Lung (tissue), 12 donors: Measurements from ENCODE around the gene SLC45A1. TPM values are rescaled to one million over a fixed set of nuclear protein-coding genes. Genes with fewer than 3 reads are reported as not detected.

Experiments used
- ATAC-seq: fragments of 200-7000 bp; cut with Tn5 transposase; one replicate; pipeline ENCODE4 v1.9.1; 2020; ENCODE audit warnings: moderate number of reproducible peaks; ENCODE audit not compliant: insufficient read depth, low FRiP score
- DNase-seq, 3 donors: peaks; one replicate each; pipeline ENCODE4 v3.0.0-alpha.2; 2013 to 2017
- H3K27ac ChIP-seq, 2 donors: one replicate each; pipeline ENCODE4 v1.5.1; 2013; ENCODE audit warnings: mild to moderate bottlenecking in 2 of 2, moderate library complexity in 2 of 2, control low read depth in 1 of 2, inconsistent platforms in 1 of 2, low read depth in 1 of 2, low read length in 1 of 2
- H3K27me3 ChIP-seq, 3 donors: one replicate each; pipeline ENCODE4 v1.5.1; 2013; ENCODE audit warnings: low read length in 2 of 3; ENCODE audit not compliant: control insufficient read depth in 3 of 3, insufficient read depth in 3 of 3
- H3K36me3 ChIP-seq, 4 donors: one replicate each; pipeline ENCODE4 v1.5.1; 2013; ENCODE audit warnings: low read length in 4 of 4, mild to moderate bottlenecking in 1 of 4, moderate library complexity in 1 of 4; ENCODE audit not compliant: control insufficient read depth in 4 of 4, insufficient read depth in 4 of 4
- H3K4me1 ChIP-seq, 5 donors: one replicate each; pipeline ENCODE4 v1.5.1; 2013; ENCODE audit warnings: low read length in 5 of 5, mild to moderate bottlenecking in 2 of 5, moderate library complexity in 1 of 5; ENCODE audit not compliant: control insufficient read depth in 5 of 5, insufficient read depth in 5 of 5
- H3K4me3 ChIP-seq: one replicate; pipeline ENCODE4 v1.5.1; 2013; ENCODE audit warnings: mild to moderate bottlenecking, control low read depth, moderate library complexity
- H3K9ac ChIP-seq, 2 donors: one replicate each; pipeline ENCODE4 v1.5.1; 2013; ENCODE audit warnings: low read length in 2 of 2, control low read depth in 1 of 2; ENCODE audit not compliant: insufficient read depth in 1 of 2
- H3K9me3 ChIP-seq, 4 donors: one replicate each; pipeline ENCODE4 v1.5.1; 2013; ENCODE audit warnings: low read length in 3 of 4, mild to moderate bottlenecking in 1 of 4, moderate library complexity in 1 of 4; ENCODE audit not compliant: control insufficient read depth in 4 of 4, insufficient read depth in 3 of 4
- CTCF ChIP-seq: IDR thresholded peaks from 2 replicates; pipeline ENCODE4 v1.5.1; 2012; ENCODE audit warnings: mild to moderate bottlenecking; ENCODE audit errors: control extremely low read depth, extremely low read depth
- WGBS, 2 donors: extraction: QIAGEN DNeasy Blood & Tissue Kit; methylation state at CpG; one replicate each; pipeline ENCODE4 v1.1.7; 2013; 5-methylcytosine and 5-hydroxymethylcytosine counted together
- polyA plus RNA-seq, 2 donors: library from polyadenylated mRNA; stranded (reverse); fragments of 200-250 nt; gene quantifications; one replicate each; pipeline ENCODE4 v1.2.1, GENCODE V29; 2013
- total RNA-seq, 2 donors: library from RNA; depleted of rRNA in 1 of 2; stranded (reverse); fragments of >200 nt in 1 of 2; gene quantifications; one replicate each; pipeline ENCODE4 v1.2.1, GENCODE V29; 2014 to 2021
- donor health status: control.
- donor health status: control.
- donor health status: Bipolar disorder and iron deficiency.
- donor health status: healthy.
- donor health status: DM: yes; HTN: yes; CAD: no.

SLC45A1 gene
- total and polyA plus RNA-seq, 4 donors, result 0.74 to 1.6 (median 1.1) TPM

- WGBS, 2 donors, result 88% methylated on average over 32 of the region's 32 CpGs
- Histone ChIP-seq H3K4me3 (no peak overlapping the region), H3K27ac (no peak overlapping the region), H3K27me3 (peaks cover 0 to 6% (median 6%) of the 10 kb centered on the region in 3 donors), H3K36me3 (no peaks in the 10 kb centered on the region), H3K9me3 (no peaks in the 10 kb centered on the region), H3K9ac (no peak overlapping the region), H3K4me1 (no peaks in the 10 kb centered on the region)
- ATAC-seq (no peak), DNase-seq (no peak)
- no peak for TF ChIP-seq CTCF
Observed at GRCh38 chr1:8324176-8324810, 6.4 kb downstream of the SLC45A1 start.

GRCh38 chr1:8325771-8326170, 7.9 kb downstream of the SLC45A1 start:
- Histone ChIP-seq H3K27ac (no peak overlapping the region), H3K9ac (no peak overlapping the region), H3K4me3 (no peak overlapping the region), H3K27me3 (peaks cover 0 to 4% (median 3%) of the 10 kb centered on the region in 3 donors), H3K4me1 (no peaks in the 10 kb centered on the region), H3K9me3 (no peaks in the 10 kb centered on the region), H3K36me3 (no peaks in the 10 kb centered on the region)
- no peak for TF ChIP-seq CTCF
- WGBS, 2 donors, result 95 to 96% methylated on average over 21 of the region's 21 CpGs
- no peak for ATAC-seq
- DNase-seq, result no peak

- Histone ChIP-seq H3K9ac (no peak overlapping the region), H3K27me3 (no peaks in the 10 kb centered on the region), H3K4me1 (no peaks in the 10 kb centered on the region), H3K9me3 (no peaks in the 10 kb centered on the region), H3K36me3 (no peaks in the 10 kb centered on the region), H3K4me3 (no peak overlapping the region), H3K27ac (no peak overlapping the region)
- no peak for TF ChIP-seq CTCF
- ATAC-seq, result no peak
- DNase-seq, result no peak
- 93 to 96% methylated on average over 13 of the region's 13 CpGs for WGBS, 2 donors
Observed at GRCh38 chr1:8326265-8326664, 8.4 kb downstream of the SLC45A1 start.

GRCh38 chr1:8328271-8328670, 10.4 kb downstream of the SLC45A1 start:
- DNase-seq, result no peak
- no peak overlapping the region for H3K9ac ChIP-seq
- 90% methylated on average over 18 of the region's 18 CpGs for WGBS, 2 donors

More at GRCh38 chr1:8328271-8328670, 10.4 kb downstream of the SLC45A1 start:
- Histone ChIP-seq H3K36me3 (no peaks in the 10 kb centered on the region), H3K4me1 (no peaks in the 10 kb centered on the region), H3K9me3 (no peaks in the 10 kb centered on the region), H3K4me3 (no peak overlapping the region), H3K27ac (no peak overlapping the region), H3K27me3 (no peaks in the 10 kb centered on the region)
- ATAC-seq, result no peak
- TF ChIP-seq CTCF, result no peak
